Measurements from ENCODE around the gene PTPRD.

GRCh38 chr9:8778356-8778755 is 1834.4 kb downstream of the PTPRD start:
- TF ChIP-seq YY1 (IDR thresholded peaks at IDR 0.05; ENCODE audit: insufficient read depth, insufficient read length) = no peak
- no peak for TF ChIP-seq ZNF274 (IDR thresholded peaks at IDR 0.05; ENCODE audit: low read depth, low read length)
